HG02943 (cell line): Measurements from ENCODE around the gene SLC38A10.
A peak's percentile ranks its signal among the peaks of the same experiment; 100 is the strongest.
"Not testable (repeated sequence)": the region's sequence is repeated elsewhere in the genome, so short reads cannot be mapped to it uniquely, and the experiment has no call there.

Experiments used
- ATAC-seq: cut with Tn5 transposase; IDR thresholded peaks from one replicate; pipeline ENCODE4 v1.9.1; 2021; ENCODE audit warnings: mild to moderate bottlenecking, low read depth, moderate library complexity; ENCODE audit not compliant: unreplicated experiment

The SLC38A10 gene

DNA sequence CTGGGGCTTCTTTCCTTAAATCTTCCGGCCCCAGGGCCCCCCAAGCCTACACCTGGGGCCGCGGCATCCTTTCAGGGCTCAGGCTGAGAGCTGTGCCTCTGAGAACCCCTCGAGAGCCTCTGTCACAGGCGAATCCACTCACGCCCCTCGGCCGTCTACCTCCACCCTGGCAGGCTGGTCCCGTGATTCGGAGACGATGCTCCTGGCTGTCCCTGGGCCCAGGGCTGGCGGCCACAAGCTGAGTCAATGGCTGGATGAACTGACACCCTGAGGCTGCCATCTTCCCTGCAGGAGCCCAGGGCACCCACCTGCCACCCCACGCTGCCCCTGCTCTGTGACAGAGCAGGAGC lies 60.6 kb downstream of the SLC38A10 start:
- no peak for ATAC-seq

DNA sequence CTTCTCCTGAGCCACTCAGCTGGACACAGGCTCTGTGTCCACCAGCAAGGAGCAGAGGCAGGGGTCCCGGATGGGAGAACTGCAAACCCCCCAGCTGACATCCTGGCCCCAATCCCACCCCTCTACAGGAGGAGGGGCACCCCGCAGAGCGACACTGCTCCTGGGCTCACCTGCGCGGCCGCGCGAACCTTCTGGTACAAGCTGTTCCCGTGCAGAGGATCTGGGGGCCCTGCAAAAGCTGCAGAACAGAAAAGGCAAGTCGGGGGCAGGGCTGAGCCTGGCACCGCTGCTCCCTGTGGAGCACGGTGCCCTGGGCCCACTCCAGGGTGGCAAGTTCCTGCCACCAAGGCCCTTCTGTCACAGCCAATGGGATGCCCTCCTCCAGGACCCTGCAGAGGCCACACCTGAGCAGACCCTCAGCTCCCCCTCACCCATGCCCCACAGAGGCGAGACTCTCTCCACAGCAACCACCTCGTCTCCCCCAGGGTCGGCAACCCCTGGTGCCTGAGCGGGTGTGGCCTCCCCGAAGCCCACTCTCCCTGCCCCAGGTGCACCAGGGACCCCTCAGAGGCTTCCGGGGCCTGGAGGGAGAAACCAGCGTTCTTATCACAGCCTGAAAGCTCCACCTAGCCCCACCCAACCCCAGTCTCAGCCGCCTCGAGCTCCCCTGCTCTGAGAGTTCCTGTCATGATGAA lies 61.1 kb downstream of the SLC38A10 start:
- no peak for ATAC-seq

- no peak for ATAC-seq
Measured at GRCh38 chr17:81233316-81233715, 61.8 kb downstream of the SLC38A10 start.

- ATAC-seq, result no peak
Measured at GRCh38 chr17:81232616-81233241, 62.4 kb downstream of the SLC38A10 start.

- ATAC-seq, result no peak
Measured at GRCh38 chr17:81231766-81232581, 63.1 kb downstream of the SLC38A10 start.

DNA sequence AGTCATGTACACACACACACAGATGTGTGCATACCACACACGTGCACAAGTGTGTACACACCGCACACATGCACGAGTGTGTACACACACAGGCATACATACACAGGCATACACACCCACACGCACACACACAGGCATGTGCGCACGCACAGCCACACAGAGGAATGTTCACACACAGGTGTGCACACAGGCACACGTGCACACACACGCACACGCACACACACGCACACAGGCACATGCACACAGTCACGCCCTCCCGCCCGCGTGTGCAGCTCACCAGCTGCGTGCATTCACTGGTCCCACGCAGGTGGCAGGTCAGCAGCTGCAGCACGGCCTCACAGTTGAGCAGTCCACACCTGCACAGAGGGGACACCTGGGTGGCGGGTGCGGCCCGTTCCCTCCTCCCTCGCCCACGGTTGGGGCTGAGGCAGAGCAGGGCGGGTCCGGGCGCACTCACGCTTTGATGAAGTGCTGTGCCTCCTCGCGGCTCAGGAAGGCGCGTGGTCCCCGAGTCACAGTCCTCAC lies 63.9 kb downstream of the SLC38A10 start:
- no peak for ATAC-seq

GRCh38 chr17:81230043-81230820 lies 64.9 kb downstream of the SLC38A10 start:
- no peak for ATAC-seq

GRCh38 chr17:81229666-81229920 lies 65.5 kb downstream of the SLC38A10 start:
- no peak for ATAC-seq

GRCh38 chr17:81228834-81229665 lies 66.1 kb downstream of the SLC38A10 start:
- ATAC-seq, result no peak

- no peak for ATAC-seq
Measured at GRCh38 chr17:81228420-81228819, 66.7 kb downstream of the SLC38A10 start.

DNA sequence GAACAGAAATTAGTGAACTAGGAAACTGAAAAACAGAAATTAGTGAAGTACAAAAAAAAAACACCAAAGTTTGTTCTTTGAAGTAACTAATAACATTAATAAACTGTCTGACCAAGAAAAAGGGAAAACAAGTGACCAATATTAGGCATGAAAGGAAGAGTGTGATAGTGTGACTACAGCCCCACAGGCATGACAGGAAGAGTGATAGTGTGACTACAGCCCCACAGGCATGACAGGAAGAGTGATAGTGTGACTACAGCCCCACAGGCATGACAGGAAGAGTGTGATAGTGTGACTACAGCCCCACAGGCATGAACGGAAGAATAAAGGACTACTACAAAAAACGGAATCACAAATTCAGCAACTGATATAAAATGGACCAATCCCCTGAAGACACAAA lies 67.5 kb downstream of the SLC38A10 start:
- ATAC-seq, result not testable (repeated sequence)

GRCh38 chr17:81223762-81224130 lies 71.4 kb downstream of the SLC38A10 start:
- no peak for ATAC-seq

DNA sequence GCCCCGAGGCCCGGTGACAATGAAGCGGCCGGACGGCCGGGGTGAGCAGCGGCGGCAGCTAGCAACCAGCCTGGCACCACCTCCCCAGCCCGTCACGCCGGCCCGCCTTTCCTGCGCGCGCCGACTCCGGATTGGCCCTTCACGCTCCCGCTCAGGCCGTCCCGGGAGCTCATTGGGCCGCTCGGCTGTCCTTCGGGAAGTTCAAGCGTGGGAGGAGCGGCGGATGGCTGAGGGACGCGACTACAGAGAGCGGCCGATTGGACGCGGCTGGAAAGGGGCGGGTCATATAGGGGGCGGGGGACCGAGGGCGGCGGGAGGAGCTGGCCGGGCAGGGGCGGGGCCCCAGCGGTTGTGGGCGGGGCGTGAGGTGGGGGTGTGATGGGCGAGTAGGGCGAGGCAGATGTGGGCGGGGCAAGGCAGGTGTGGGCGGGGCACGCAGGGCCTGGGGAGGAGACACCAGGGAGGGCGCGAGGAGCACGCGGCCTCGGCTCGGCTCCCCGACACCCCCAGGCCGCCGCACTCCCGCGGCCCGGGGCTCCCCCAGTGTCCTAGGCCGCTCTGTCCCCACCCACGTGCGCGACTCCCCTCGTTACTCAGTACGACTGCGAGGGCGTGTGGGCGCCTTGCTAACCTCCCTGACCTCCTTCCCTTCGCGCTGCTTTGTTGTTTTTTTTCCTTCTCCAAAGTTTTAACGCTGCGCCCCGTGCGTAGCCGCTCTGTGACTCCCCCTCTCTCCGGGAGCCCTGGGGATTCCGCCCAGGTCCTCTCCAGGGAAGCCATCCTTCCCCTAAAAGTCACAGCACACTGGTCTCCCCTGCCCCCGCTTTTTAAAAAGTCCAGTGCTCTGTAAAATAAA lies 72.0 kb downstream of the SLC38A10 start, which contains the start of gene CEP131:
CEP131 (minus strand) TSS at position 60 of the 856 bp plus-strand sequence. CDS start 2,909 bp downstream, outside the sequence.
- peak; percentile 83 for ATAC-seq

DNA sequence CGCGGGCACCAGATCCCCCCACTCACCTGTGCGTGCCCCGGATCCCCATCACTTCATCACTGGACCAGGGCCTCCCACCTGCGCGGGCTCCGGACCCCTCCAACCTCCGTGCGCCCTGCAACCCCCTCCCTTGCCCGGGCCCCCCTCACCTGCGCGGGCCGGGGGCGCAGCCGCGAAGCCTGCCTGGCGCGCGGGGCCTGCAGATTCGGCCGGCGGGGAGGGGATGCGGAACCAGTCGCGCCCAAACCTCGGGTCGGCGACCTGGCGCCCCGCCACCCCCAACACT lies 72.5 kb downstream of the SLC38A10 start:
- no peak for ATAC-seq

GRCh38 chr17:81221842-81222619 lies 73.1 kb downstream of the SLC38A10 start:
- no peak for ATAC-seq

- no peak for ATAC-seq
Measured at GRCh38 chr17:81221371-81221841, 73.7 kb downstream of the SLC38A10 start.

DNA sequence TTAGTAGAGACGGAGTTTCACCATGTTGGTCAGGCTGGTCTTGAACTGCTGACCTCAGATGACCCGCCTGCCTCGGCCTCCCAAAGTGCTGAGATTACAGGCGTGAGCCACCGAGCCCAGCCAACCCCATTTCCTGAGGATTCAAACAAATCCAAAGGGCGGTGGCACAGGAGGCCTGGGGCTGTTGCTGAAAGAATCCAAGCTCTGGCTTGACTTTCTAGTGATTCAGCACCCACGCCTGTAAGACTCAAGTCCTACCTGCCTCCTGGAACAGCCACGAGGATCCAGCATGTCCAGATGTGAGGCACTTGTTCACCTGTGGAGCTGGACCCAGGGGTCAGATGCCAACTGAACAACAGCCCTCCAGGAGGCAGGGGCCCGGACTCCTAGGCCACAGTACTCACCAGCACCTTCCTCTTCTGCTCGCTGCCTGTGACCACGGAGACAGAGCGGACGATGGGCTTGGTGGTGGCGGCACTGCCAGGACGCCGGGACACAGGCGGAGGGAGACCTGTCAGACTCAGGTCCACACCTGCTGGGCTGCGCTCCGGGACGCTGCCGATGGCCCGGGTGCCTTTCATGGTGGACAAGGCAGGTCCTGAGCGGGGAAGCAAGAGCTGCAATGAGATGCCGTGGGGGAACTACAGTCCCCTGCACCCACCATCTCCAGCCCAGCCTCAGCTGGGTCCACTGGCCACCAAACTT lies 75.5 kb downstream of the SLC38A10 start:
- no peak for ATAC-seq

GRCh38 chr17:81218991-81219390 lies 76.1 kb downstream of the SLC38A10 start:
- ATAC-seq, result no peak
